Keratinocyte (primary cell): ENCODE data around the gene CREBRF. TPM values are rescaled to one million over a fixed set of nuclear protein-coding genes. Genes with fewer than 3 reads are reported as not detected.

Experiments
- DNase-seq: peaks from one replicate; pipeline ENCODE4 v3.0.0-alpha.2; 2011; ENCODE audit warnings: low read depth, missing footprints, low spot score
- FAIRE-seq: peaks from 2 replicates; lab custom pipeline; 2011; peaks lifted over from hg19 to GRCh38; lab: Jason Lieb, UNC
- H2AFZ ChIP-seq: 2 replicates; pipeline ENCODE4 v1.6.0; 2012; ENCODE audit warnings: low read length, control low read depth, inconsistent platforms; ENCODE audit not compliant: control insufficient read depth
- H3K27ac ChIP-seq: 2 replicates; pipeline ENCODE4 v1.5.1; 2011; ENCODE audit warnings: low read length; ENCODE audit not compliant: control insufficient read depth, insufficient read depth
- H3K27me3 ChIP-seq: 3 replicates; pipeline ENCODE4 v1.6.0; 2011; ENCODE audit warnings: low read length; ENCODE audit not compliant: control insufficient read depth, insufficient read depth; ENCODE audit errors: extremely low read depth
- H3K36me3 ChIP-seq, 2 experiments: 2 replicates in 1 of 2; 3 replicates in 1 of 2; pipeline ENCODE4 v1.5.1; 2011; ENCODE audit warnings: low read length in 2 of 2, mild to moderate bottlenecking in 1 of 2; ENCODE audit not compliant: control insufficient read depth in 2 of 2, insufficient read depth in 2 of 2; ENCODE audit errors: extremely low read depth in 1 of 2
- H3K4me1 ChIP-seq: 3 replicates; pipeline ENCODE4 v1.5.1; 2011; ENCODE audit warnings: low read length; ENCODE audit not compliant: control insufficient read depth, insufficient read depth; ENCODE audit errors: extremely low read depth
- H3K4me2 ChIP-seq: 3 replicates; pipeline ENCODE4 v1.6.0; 2011; ENCODE audit warnings: low read depth, low read length; ENCODE audit not compliant: control insufficient read depth, insufficient read depth; ENCODE audit errors: extremely low read depth
- H3K4me3 ChIP-seq, 3 experiments: fragments of 200-600 bp in 1 of 3; sonication (generic) in 1 of 3; 2 replicates in 2 of 3; 3 replicates in 1 of 3; pipeline ENCODE4 v1.5.1; 2011 to 2016; ENCODE audit warnings: low read length in 3 of 3, mild to moderate bottlenecking in 3 of 3, control low read depth in 2 of 3, inconsistent platforms in 1 of 3, low read depth in 1 of 3, mixed read lengths in 1 of 3, mixed run types in 1 of 3, moderate library complexity in 1 of 3; ENCODE audit not compliant: control insufficient read depth in 2 of 3, insufficient read depth in 2 of 3; ENCODE audit errors: extremely low read depth in 1 of 3
- H3K79me2 ChIP-seq: 2 replicates; pipeline ENCODE4 v1.6.0; 2012; ENCODE audit warnings: low read length; ENCODE audit not compliant: control insufficient read depth, insufficient read depth
- H3K9ac ChIP-seq: 3 replicates; pipeline ENCODE4 v1.6.0; 2011; ENCODE audit warnings: low read length; ENCODE audit not compliant: control insufficient read depth, insufficient read depth; ENCODE audit errors: extremely low read depth
- H3K9me1 ChIP-seq: 3 replicates; pipeline ENCODE4 v1.6.0; 2011; ENCODE audit warnings: low read length; ENCODE audit not compliant: control insufficient read depth, insufficient read depth; ENCODE audit errors: extremely low read depth
- H3K9me3 ChIP-seq: 2 replicates; pipeline ENCODE4 v1.5.1; 2012; ENCODE audit warnings: low read depth, low read length; ENCODE audit not compliant: control insufficient read depth
- H4K20me1 ChIP-seq: 3 replicates; pipeline ENCODE4 v1.6.0; 2011; ENCODE audit warnings: low read length; ENCODE audit not compliant: control insufficient read depth, insufficient read depth; ENCODE audit errors: extremely low read depth
- EZH2 ChIP-seq: IDR thresholded peaks from one replicate; pipeline ENCODE4 v1.6.1; 2012; ENCODE audit warnings: inconsistent platforms, mild to moderate bottlenecking, low read length, moderate library complexity
- dilution Hi-C: fragments of 300-500 bp; cut with MboI; formaldehyde crosslinking; loops from one replicate; pipeline ENCODE4 v1.7.0; 2020; ENCODE audit warnings: low sequenced_read_pairs; ENCODE audit not compliant: extremely low pct_ligation_motif_present
- polyA plus RNA-seq, 5 experiments: library from polyadenylated mRNA; depleted of rRNA in 3 of 5; stranded (reverse) in 3 of 5; stranded (forward) in 1 of 5; unstranded in 1 of 5; fragments of >200 nt; gene quantifications; 1 replicate in 1 of 5; 2 replicates in 3 of 5; 3 replicates in 1 of 5; pipeline versions ENCODE4 v1.2.1 to v1.2.3, GENCODE V29; 2011 to 2012; ENCODE audit warnings: missing spikeins in 2 of 5, low read depth in 1 of 5, low replicate concordance in 1 of 5
- TF ChIP-seq, protein P1 (sequence below), 3 experiments: IDR thresholded peaks in 1 of 3; conservative IDR thresholded peaks in 1 of 3; optimal IDR thresholded peaks in 1 of 3; 2 replicates in 2 of 3; 3 replicates in 1 of 3; pipeline versions ENCODE3 to v1.5.1; 2011; ENCODE audit warnings: low read length in 3 of 3, mild to moderate bottlenecking in 3 of 3, moderate library complexity in 2 of 3, control low read depth in 1 of 3, inconsistent platforms in 1 of 3; ENCODE audit not compliant: insufficient read depth in 2 of 3; ENCODE audit errors: extremely low read depth in 1 of 3

The CREBRF gene
- polyA plus RNA-seq, 1 donor (not counting 4 experiments of a cell fraction or from before 2014, with no cell fraction given): 4.1 TPM

DNA sequence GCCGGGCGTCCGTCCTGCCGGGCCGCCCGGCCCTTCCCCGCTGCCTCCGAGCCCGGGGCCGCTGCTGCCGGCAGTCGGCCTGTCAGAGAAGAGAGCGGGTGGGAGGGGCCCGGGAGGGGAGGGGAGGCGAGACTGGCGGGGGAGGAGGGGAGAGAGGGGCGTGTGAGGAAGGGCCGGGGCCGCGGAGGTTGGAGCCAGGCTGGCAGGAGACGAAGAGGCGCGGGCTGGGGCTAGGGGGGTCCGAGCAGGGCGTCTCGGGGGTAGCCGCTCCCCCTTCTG lies 570 bp downstream of the CREBRF start:
- dilution Hi-C loops: no loop called here
- no peaks in the 10 kb centered on the region for H3K9me3 ChIP-seq
- TF ChIP-seq EZH2: no peak
- TF ChIP-seq, protein P1, sequence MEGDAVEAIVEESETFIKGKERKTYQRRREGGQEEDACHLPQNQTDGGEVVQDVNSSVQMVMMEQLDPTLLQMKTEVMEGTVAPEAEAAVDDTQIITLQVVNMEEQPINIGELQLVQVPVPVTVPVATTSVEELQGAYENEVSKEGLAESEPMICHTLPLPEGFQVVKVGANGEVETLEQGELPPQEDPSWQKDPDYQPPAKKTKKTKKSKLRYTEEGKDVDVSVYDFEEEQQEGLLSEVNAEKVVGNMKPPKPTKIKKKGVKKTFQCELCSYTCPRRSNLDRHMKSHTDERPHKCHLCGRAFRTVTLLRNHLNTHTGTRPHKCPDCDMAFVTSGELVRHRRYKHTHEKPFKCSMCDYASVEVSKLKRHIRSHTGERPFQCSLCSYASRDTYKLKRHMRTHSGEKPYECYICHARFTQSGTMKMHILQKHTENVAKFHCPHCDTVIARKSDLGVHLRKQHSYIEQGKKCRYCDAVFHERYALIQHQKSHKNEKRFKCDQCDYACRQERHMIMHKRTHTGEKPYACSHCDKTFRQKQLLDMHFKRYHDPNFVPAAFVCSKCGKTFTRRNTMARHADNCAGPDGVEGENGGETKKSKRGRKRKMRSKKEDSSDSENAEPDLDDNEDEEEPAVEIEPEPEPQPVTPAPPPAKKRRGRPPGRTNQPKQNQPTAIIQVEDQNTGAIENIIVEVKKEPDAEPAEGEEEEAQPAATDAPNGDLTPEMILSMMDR (optimal IDR thresholded peaks at IDR 0.05 in 1 of 3, IDR thresholded peaks at IDR 0.05 in 1 of 3, conservative IDR thresholded peaks at IDR 0.05 in 1 of 3; ENCODE audit: extremely low read depth in 1 of 3, insufficient read depth in 2 of 3, low read length in 3 of 3): no peak
- peaks cover 3% of the 10 kb centered on the region for H3K79me2 ChIP-seq
- H3K27ac ChIP-seq: peak overlapping the region; percentile 91
- no peaks in the 10 kb centered on the region for H3K9me1 ChIP-seq
- DNase-seq: no peak
- H2AFZ ChIP-seq: peak overlapping the region; percentile 46
- no peak for FAIRE-seq
- peak overlapping the region; percentile 65 to 91 (median 87) for H3K4me3 ChIP-seq
- H3K9ac ChIP-seq: peak overlapping the region; percentile 91
- H4K20me1 ChIP-seq: no peaks in the 10 kb centered on the region
- H3K36me3 ChIP-seq: no peaks in the 10 kb centered on the region
- peaks cover 24% of the 10 kb centered on the region for H3K4me1 ChIP-seq
- H3K4me2 ChIP-seq: peak overlapping the region; percentile 32
- no peaks in the 10 kb centered on the region for H3K27me3 ChIP-seq

DNA sequence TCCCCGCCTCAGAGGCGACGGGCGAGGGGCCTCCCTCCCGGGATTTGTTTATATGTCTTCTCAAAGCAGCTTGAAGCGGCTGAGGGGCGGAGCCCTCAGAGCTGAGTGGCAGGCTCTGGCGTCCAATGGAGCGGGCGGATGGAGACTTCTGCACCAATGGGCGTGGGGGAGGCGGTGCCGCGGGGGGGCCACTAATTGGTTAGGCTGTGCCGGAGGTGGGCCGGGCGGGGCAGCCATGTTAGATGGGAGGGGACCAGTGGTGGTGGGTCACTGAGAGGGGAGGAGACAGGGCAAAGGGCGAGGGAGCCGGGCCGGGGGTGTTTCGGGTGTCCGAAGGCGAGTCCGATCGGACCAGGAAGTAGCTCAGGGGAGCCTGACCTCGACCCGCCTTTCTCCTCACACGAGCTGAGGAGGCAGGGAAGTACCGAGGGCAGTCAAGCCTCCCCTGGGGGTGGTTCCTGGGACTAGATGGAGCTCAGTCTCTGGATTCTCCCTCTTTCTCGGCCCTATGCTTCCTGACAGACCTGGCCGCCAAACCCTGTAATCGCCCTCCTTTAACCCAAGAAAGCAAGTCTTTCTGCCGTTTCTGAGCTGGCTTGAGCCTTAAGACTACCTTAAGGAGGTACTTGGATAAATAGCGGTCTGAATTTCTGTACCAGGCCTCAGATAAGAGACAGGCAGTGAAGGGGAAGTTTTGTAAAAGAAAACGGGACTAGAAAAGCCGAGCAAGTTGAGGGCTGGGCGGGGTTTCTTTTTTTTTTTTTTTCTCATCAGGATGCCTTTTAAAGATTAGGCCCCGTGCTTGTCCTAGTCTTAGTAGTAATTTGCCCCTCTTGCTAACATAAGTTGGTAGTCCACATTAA lies 1.1 kb downstream of the CREBRF start:
- FAIRE-seq: no peak
- no peaks in the 10 kb centered on the region for H3K27me3 ChIP-seq
- dilution Hi-C loops: no loop called here
- no peaks in the 10 kb centered on the region for H3K9me3 ChIP-seq
- peak; percentile 75 for DNase-seq
- H3K4me3 ChIP-seq: peak overlapping the region; percentile 65 to 91 (median 87)
- no peaks in the 10 kb centered on the region for H3K36me3 ChIP-seq
- peak overlapping the region; percentile 91 for H3K9ac ChIP-seq
- no peak for TF ChIP-seq EZH2
- TF ChIP-seq, protein P1 (optimal IDR thresholded peaks at IDR 0.05 in 1 of 3, IDR thresholded peaks at IDR 0.05 in 1 of 3, conservative IDR thresholded peaks at IDR 0.05 in 1 of 3; ENCODE audit: extremely low read depth in 1 of 3, insufficient read depth in 2 of 3, low read length in 3 of 3): no peak
- peak overlapping the region; percentile 91 for H3K27ac ChIP-seq
- no peaks in the 10 kb centered on the region for H3K9me1 ChIP-seq
- H3K4me1 ChIP-seq: peaks cover 20% of the 10 kb centered on the region
- peak overlapping the region; percentile 90 for H2AFZ ChIP-seq
- H3K4me2 ChIP-seq: peak overlapping the region; percentile 90
- H4K20me1 ChIP-seq: no peaks in the 10 kb centered on the region
- H3K79me2 ChIP-seq: peaks cover 3% of the 10 kb centered on the region
